Stimulated activated CD8-positive, alpha-beta memory T cell treated with anti-CD3 and anti-CD28 coated beads, Interleukin-7, amount 100 ng/mL, for 1 hour (primary cell): ENCODE results near the gene CABLES2.

Experiments used
- DNase-seq, 2 donors: peaks; one replicate each; pipeline ENCODE4 v3.0.0-alpha.2; 2020; ENCODE audit warnings: low read depth in 2 of 2

Gene CABLES2

DNA sequence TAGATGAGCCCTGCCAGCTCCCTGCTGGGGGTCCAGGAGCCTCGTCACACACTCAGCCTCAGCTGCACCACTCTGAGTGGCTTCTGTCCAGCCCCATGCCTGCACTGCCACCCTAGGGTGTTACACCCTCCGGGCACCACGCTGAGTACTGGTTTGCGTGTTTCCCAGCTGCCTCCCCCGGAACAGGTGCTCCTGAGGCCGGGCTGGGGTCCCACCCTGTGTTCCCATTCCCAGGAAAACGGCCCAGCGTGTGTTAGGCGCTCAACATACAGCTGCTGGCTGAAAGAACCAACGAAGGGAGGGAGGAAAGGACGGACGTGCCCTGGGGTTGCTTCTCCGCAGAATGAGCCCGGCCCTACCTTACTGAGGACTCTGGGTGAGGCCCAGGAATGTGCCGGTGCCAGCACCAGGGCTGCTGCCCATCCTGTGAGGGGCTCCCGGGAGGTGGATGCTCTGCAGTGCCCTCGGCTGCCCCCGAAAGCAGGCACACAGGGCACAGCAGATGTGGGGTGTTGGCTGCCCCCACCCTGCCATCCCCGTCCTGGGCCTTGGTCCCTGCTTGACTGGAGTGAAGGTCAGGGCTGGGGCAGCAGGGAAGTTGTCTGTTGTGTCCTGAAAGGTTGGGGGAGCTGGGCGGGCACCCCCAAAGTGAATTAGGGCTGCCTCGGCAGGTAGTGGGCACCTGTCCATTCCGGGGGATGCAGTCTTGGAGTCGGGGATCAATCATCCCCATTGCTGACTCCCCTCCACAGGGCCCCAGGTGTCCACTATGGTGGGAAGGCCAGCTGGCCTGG is 56.3 kb downstream of the CABLES2 start:
- DNase-seq = no peak

DNA sequence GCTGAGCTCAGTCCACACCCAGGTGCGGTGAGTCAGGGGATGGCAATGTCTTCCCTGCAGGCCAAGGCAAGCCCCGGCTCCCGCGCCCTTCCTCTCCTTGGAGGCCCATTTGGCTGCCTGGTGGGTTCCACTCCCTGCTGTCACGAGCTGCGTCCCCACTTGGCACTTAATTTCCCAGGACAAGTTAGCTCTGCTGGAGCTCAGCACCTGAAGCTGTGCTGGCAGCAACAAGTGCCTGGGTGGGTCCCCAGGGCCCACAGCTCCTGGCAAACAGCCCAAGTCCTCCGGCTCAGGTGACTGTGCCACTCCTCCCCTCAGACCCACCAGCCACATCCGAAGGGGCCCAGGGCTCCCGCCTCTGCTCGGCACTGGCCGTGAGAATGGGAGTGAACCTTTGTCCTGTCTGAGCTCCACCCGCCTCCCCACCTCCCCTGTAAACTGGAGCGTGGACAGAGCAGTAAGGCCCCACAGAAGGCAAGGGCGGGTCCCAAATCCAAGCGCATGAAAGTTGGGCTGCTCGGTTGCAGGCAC is 56.9 kb downstream of the CABLES2 start:
- DNase-seq = no peak

DNA sequence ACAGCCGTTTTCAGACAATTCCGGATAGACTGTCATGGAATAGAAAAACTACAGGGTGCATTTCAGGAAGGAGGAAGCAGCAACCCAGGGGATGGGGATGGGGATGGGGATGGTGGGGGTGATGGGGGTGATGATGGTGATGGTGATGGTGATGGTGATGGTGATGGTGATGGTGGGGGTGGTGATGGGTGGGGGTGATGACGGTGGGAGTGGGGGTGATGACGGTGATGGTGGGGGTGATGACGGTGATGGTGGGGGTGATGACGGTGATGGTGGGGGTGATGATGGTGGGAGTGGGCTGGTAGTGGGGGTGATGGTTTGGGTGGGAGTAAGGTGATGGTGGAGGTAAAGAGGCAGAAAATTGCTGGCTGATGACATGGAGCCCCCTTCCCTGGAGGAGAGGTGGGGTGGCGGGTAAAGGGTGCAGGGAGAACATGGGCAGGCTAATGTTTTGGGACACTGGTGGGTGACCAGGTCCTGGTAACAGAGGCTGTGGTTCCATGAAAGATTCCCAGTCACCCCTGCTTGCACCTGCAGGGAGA is 57.5 kb downstream of the CABLES2 start:
- no peak for DNase-seq

DNA sequence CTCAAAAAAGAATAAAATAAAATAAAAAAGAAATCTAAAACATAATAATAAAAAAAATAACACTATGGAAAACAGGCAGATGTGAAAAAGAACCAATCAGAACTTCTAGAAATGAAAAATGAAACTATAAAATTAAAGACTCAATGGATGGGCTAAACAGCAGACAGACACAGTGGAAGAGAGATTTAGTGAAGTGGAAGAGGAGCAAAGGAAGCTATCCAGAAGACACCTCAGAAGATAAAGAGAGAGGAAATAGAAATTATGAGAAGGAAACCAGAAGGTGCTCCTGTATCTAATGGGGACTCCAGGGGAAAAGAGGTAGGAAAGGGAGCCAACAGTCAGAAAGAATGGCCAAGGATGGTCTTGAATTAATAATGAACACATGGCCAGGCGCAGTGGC is 58.5 kb downstream of the CABLES2 start:
- DNase-seq = no peak

DNA sequence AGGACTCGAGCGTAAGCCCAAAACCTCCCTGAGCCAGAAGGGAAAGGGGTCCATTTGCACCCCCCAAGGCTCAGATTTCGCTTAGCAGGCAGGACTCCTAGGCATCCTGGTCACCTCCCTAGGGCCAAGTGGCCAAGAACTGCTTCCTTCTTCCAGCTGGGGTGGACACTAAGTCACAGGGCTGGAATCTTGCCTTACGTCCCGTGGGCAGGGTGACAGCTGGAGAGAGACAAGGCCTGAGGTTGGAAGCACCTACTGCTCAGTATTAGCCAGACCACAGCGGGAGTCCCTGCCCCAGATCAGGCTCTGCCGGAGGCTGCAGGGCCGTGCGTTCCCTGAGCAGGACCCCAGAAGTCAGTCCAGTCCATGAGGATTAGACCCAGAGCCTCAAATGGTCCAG is 59.6 kb downstream of the CABLES2 start:
- no peak for DNase-seq

DNA sequence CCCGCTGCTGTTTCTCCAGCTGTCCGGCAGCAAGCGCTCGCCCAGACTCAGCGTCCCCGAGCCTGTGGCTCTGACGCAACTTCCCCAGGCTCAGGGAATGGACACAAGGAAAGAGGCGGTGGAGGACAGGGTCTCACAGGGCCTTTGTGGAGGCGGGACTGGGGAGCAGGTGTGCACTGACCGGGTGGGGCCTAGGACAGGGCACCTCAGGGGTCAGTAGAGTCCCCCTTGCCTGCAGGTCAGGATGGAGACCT is 60.0 kb downstream of the CABLES2 start:
- no peak for DNase-seq

DNA sequence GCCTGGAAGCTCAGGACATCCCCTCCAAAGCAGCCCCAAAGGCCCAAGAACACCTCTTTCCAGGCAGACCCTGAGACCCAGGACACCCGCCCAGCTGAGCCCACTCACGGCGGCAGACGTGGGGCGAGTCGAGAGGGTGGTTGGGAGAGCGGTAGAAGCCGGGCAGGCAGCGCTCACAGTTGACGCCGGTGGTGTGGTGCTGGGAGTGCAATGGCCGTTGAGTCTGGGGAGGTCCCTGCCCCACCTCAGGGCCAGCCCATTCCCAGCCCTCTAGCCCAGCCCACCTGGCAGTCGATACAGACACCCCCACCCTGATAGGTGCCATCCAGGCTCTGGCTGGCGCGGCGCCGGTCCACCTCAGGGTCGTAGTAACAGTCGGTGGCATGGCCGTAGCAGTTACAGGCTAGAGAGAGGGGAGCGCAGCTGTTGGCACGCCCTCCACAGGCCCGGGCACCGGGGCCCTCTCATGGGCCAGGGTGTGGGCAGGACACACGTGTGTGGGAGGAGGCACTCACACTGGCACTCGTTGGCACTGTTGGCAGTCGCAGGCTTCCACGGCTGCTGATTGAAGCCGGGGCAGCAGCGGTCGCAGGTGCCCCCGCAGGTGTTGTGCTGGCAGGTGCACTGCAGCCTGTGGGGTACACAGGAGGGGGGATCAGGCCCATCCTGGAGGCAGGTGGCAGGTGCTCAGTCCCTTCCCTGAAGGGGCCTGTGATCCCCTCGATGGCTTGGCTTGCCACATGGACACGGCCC is 60.5 kb downstream of the CABLES2 start:
- DNase-seq = no peak

DNA sequence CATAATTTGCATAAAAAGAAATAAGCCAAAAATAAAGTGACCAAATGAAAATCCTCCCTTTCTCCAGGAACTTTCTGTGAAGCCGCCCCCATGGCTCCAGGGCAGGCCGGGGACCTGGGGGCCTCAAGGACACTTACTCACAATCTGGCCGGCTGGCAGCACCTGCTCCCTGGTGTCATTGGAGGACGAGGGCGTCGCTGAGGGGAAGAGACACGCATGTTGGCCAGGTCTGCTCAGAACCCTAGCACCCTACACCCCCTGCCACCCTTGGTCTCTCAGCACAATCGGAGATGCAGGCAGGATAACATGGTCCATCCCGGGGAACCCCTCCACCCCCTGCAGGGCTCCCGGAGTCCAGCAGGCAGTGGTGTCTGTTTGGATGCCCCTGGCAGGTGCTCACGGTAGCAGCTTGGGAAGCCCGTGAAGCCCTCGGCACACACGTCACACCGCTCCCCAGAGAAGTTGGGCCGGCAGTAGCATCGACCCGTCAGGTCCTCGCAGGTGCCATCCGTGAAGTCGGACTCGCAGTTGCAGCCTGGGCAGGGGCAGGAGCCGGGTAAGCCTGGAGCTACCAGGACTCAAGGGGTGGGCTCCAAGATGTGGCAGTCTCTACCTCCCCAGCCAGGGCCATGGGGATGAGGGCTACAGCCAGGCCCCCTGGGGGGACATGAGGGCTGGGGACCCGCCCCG is 61.3 kb downstream of the CABLES2 start:
- DNase-seq = no peak

DNA sequence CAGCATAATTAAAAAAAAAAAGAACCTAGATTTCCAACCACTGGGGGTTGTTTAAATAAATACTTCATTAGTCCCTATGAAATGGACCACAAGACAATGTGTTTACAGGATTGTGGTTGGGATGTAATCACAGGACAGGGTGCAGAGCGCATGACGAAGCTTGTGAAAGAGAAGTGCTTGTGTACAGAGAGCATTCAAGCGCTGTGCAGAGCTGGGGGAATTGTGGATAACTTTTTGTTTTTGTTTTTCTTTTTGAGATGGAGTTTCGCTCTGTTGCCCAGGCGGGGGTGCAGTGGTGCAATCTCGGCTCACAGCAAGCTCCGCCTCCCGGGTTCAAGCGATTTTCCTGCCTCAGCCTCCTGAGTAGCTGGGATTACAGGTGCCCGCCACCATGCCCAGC is 62.3 kb downstream of the CABLES2 start:
- no peak for DNase-seq

DNA sequence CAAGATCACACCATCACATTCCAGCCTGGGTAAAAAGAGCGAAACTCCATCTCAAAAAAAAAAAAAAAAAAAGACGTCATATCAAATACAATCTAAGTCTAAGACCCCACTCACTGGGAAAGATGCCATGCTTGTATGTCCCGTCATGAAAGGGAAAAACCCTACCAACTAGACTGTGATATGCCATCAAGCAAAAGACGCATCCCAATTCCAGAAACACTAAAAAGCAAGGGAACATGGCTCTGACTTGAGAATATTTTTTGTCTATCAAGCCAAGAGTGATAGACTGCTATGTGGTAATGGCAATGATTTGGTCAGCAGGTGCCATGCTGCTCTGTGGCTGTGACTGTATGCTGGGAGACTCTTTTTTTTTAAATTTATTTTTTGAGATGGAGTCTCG is 63.0 kb downstream of the CABLES2 start:
- DNase-seq = no peak

DNA sequence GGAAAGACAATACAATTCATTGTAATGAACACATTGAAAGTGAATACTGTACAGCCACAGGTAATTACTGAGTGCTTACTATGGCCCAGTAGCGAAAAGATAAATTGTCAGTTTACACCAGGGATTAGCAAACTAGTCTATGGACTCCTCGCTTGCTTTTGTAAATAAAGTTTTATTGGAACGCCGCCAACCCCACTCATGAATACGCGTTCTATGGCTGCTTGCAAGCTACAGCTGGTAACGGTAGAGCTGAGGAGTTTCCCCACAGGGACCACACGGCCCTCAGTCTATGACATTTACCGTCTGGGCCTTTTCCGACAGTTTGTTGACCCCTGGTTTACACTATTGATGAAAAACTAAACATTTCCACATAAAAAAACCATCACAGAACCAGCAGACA is 64.2 kb downstream of the CABLES2 start:
- no peak for DNase-seq

DNA sequence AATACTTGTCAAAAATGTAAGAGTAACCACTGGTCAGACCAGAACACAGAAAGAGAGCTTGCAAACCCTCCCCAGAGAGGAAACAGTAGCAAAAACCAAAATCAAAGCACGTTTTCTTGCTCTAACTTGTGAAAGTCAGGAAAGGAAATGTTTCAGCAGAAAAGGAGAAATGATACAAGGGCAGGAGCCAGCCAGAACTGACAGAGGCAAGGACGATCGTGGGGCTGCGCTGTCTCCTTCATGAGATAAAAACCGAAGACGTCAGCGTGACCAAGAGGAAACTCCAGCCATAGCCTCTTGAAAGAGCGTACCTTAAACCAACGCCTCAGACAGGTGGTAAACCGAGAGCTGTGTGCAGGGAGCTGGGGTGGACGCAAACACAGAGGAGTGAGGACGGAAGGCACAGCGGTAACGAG is 67.4 kb downstream of the CABLES2 start:
- DNase-seq = no peak
